ENCODE data around the gene SPNS1.
A peak's percentile ranks its signal among the peaks of the same experiment; 100 is the strongest.
"Not testable (repeated sequence)": the region's sequence is repeated elsewhere in the genome, so short reads cannot be mapped to it uniquely, and the experiment has no call there.

Gene SPNS1, protein sequence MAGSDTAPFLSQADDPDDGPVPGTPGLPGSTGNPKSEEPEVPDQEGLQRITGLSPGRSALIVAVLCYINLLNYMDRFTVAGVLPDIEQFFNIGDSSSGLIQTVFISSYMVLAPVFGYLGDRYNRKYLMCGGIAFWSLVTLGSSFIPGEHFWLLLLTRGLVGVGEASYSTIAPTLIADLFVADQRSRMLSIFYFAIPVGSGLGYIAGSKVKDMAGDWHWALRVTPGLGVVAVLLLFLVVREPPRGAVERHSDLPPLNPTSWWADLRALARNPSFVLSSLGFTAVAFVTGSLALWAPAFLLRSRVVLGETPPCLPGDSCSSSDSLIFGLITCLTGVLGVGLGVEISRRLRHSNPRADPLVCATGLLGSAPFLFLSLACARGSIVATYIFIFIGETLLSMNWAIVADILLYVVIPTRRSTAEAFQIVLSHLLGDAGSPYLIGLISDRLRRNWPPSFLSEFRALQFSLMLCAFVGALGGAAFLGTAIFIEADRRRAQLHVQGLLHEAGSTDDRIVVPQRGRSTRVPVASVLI

GRCh38 chr16:28974437-28975157, at the start of gene SPNS1:
TSS of gene SPNS1 (plus strand) at chr16:28974778. CDS start at chr16:28975152, 374 bp downstream.
- peak; percentile 91 for DNase-seq (ENCODE audit: low spot score)

DNA sequence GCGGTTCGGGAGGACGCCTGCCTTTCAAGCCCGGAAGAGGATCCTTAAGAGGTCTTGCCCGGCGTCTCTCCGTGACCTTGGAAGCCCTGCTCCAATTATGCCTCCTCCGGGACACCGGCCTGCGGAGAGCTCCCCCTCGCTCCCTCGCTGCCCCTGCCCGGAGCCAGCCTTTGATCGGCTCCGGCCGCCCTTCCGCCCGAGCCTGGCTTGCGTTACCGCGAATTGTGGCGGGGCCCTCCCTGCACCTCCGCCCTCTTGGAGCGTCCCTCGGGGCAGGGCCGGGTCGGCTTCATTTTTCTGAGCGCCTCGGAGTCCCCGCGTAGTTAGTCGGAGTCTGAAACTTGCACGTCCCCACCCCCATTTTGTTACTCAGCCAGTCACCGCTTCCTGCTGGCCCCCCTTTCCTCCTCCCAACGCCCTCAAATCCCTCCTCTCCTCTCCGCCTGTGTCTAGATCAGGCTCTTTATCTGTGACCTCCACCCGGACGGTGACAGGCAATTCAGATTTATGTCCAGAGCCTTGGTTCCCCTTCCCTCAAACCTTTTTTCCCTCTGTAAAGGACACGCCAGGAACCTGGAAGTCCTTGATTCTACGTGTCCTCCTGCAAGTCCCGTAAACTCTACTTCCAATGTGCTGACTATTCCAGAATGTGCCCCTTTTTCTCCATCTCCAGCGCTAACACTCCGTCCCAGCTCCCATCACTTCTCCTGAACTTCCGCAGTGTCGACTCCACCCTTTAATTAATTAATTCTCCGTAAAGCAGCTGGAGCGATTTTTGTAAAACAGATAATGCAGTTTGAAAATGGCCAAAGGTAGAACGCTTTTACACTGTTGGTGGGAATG, 49.0 kb upstream of the SPNS1 start:
- DNase-seq (ENCODE audit: low spot score), result peak; percentile 81

GRCh38 chr16:28926284-28926683, 48.3 kb upstream of the SPNS1 start:
- DNase-seq (ENCODE audit: low spot score), result not testable (repeated sequence)

- no peak for DNase-seq (ENCODE audit: low spot score)
Observed at GRCh38 chr16:28927815-28928214, 46.8 kb upstream of the SPNS1 start.

DNA sequence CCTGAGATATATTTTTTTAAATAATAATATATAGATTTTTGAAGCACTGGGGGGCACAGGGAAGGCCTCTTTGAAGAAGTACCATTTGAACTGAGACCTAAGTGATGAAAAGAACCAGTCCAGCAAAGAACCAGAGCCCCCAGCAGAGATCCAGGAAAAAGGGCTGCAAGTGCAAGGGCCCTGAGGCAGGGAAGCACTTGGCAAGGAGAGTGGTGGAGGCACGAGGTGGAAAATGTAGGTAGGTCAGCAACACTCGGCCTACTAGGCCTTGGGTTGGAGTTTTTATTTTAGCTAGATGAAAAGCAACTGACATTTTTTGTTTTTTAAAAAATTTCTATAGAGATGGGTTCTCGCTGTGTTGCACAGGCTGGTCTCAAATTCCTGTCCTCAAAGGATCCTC, 44.4 kb upstream of the SPNS1 start:
- DNase-seq (ENCODE audit: low spot score), result no peak

DNA sequence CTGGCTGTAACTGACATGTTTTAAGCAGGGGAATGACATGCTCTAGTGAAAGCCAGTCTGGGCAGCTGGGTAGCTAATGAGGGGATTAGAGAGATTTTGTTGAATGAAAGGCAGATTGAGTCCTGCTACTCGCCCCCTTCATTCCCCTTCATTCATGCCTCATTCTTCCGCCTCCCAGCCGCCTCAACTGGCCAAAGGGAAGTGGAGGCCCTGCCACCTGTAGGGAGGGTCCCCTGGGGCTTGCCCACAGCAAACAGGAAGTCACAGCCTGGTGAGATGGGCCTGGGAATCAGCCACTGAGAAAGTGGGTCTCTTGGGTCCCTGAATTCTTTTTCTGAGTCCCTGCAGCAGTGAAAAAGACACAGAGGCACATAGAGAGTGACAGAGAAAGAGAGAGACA, 43.9 kb upstream of the SPNS1 start:
- no peak for DNase-seq (ENCODE audit: low spot score)

GRCh38 chr16:28931801-28932225, 42.8 kb upstream of the SPNS1 start, which contains the start of gene CD19:
TSS of gene CD19 (plus strand) at chr16:28931971. CDS start at chr16:28932001, 30 bp downstream.
- no peak for DNase-seq (ENCODE audit: low spot score)

- no peak for DNase-seq (ENCODE audit: low spot score)
Observed at GRCh38 chr16:28932339-28933141, 42.0 kb upstream of the SPNS1 start.

GRCh38 chr16:28933171-28933570, 41.4 kb upstream of the SPNS1 start:
- DNase-seq (ENCODE audit: low spot score), result no peak

- DNase-seq (ENCODE audit: low spot score), result no peak
Observed at GRCh38 chr16:28935346-28935745, 39.2 kb upstream of the SPNS1 start.

DNA sequence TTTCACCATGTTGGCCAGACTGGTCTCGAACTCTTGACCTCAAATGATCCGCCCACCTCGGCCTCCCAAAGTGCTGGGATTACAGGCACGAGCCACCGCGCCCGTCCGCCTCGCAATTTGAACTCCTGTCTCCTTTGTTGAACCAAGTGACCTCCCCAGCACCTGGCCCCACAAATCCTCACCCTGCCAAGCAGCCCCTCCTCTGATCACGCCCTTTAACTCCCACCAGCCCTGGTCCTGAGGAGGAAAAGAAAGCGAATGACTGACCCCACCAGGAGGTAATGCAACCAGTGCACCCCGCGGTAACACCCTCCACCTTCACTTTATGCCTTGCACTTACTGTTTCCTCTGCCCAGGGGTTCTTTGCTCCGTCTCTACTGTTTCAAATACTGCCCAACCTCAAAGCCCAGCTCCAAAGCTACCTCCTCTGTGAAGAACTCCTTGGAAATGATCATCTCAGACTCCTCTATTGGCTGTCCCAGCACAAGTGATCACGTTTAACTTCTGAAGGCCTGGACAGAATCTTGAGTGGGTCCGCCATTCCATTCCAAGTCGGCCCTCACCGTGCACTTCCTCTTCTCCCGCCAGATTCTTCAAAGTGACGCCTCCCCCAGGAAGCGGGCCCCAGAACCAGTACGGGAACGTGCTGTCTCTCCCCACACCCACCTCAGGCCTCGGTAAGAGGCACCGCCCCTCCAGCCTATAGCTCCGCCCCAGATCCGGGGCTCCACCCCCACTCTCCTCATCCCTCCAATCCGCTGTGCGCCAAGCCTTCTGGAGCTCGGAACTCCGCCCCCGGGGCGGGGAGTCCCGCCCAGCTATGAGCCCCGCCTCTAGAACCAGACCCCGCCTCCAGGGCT, 38.4 kb upstream of the SPNS1 start:
- DNase-seq (ENCODE audit: low spot score), result peak; percentile 81

- DNase-seq (ENCODE audit: low spot score), result no peak
Observed at GRCh38 chr16:28936784-28937155, 37.8 kb upstream of the SPNS1 start.

DNA sequence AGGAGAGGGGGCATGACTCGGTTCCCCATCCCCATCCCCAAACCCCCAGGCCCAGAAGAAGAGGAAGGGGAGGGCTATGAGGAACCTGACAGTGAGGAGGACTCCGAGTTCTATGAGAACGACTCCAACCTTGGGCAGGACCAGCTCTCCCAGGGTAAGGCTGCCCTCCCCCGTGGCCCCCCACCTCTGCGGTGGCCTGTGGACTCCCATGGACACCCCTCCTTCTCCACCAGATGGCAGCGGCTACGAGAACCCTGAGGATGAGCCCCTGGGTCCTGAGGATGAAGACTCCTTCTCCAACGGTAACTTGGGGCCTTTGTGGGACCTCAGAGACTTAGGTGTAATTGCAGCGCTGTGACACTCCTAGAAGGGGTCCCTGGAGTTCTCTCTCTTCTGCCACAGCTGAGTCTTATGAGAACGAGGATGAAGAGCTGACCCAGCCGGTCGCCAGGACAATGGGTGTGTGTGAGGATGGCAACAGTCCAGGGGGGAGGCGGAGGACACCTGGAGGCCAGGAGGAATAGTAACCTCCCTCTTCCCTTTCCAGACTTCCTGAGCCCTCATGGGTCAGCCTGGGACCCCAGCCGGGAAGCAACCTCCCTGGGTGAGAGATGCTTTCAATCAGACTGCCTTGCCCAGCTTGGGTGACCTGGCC, 37.2 kb upstream of the SPNS1 start:
- no peak for DNase-seq (ENCODE audit: low spot score)

- DNase-seq (ENCODE audit: low spot score), result no peak
Observed at GRCh38 chr16:28938721-28939120, 35.9 kb upstream of the SPNS1 start.

DNA sequence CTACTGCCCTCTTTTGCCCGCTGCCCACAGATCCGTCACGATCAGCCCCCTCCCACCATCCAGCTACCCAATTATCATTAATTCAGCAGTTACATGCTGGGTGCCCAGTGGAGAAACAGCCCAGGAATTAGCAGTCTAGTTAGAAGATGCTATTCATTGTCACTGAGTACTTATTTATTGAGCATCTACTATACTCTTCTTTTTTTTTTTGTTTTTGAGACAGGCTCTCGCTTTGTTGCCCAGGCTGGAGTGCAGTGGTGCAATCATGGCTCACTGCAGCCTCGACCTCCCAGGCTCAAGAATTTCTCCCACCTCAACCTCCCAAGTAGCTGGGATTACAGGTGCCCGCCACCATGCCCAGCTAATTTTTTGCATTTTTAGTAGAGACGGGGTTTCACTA, 34.8 kb upstream of the SPNS1 start:
- DNase-seq (ENCODE audit: low spot score), result not testable (repeated sequence)

DNA sequence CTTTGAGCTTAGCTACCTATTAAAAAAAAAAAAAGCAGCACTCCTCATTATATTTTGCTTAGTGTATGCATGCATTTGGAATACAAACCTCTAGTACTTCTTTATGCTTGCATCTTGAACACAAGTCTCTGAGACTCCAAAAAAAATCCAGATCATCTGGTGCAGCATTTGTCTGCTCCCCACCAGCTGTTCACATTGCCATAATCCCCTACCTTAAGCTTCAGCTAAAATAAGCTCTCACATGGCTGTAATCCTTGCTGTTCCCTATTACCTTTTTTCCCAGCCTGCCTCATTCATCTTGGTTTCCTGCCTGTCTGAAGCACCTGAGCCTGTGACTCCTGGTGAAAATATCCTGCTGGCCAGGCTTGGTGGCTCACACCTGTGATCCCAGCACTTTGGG, 31.3 kb upstream of the SPNS1 start:
- no peak for DNase-seq (ENCODE audit: low spot score)

DNA sequence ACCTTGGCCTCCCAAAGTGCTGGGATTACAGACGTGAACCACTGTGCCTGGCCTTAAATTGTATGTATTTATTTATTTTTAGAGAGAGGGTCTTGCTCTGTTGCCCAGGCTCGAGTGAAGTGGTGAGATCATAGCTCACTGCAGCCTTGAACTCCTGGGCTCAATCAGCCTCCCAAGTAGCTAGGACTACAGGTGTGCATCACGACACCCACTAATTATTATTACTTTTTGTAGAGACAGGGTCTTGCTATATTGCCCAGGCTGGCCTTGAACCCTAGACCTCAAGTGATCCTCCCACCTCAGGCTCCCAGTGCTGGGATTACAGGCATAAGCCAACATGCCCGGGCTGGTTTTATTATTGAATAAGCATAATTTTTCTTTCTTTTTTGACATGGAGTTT, 27.9 kb upstream of the SPNS1 start:
- no peak for DNase-seq (ENCODE audit: low spot score)

GRCh38 chr16:28950648-28951409, 23.7 kb upstream of the SPNS1 start, which contains the start of gene NFATC2IP:
TSS of gene NFATC2IP (plus strand) at chr16:28950937. CDS start at chr16:28951012, 75 bp downstream.
- DNase-seq (ENCODE audit: low spot score), result peak; percentile 100

DNA sequence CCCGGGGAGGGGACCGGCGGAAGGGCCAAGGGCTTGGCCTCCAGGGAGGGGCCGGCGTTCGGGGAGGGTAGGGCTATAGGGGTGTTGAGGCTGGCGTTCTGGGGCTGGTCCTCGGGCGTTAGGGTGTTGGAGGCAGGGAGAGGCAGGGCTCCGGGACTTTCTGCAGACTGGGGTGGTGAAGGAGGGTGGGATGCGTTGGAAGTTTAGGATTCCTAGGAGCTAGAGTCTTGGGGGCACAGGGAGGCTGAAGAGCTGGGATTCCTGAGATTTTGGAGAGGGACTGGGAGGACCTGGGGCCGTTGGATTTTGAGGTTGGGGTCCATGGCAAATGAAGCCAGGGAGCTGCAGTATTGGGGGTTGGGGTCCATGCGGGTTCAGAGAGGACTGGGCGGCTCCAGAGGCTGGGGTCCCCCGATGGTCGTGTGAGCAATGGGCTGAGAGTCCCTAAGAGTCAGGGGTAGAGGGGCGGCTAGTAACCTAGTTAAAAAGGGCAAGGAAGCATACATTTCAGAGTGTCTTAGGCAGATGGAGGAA, 23.1 kb upstream of the SPNS1 start:
- DNase-seq (ENCODE audit: low spot score), result no peak

All from CD4-positive, alpha-beta T cell treated with Interleukin-6 at 100 ng/mL for 8 hours (primary cell).